Fibroblast of peridontal ligament (primary cell): ENCODE data around the gene CCDC74A.
"Not testable (repeated sequence)": the region's sequence is repeated elsewhere in the genome, so short reads cannot be mapped to it uniquely, and the experiment has no call there.

Experiments
- DNase-seq: peaks from one replicate; pipeline ENCODE4 v3.0.0-alpha.2; 2010; ENCODE audit errors: extremely low read depth

Gene CCDC74A

GRCh38 chr2:131529864-131530445 is 2.3 kb downstream of the CCDC74A start:
- DNase-seq = not testable (repeated sequence)

DNA sequence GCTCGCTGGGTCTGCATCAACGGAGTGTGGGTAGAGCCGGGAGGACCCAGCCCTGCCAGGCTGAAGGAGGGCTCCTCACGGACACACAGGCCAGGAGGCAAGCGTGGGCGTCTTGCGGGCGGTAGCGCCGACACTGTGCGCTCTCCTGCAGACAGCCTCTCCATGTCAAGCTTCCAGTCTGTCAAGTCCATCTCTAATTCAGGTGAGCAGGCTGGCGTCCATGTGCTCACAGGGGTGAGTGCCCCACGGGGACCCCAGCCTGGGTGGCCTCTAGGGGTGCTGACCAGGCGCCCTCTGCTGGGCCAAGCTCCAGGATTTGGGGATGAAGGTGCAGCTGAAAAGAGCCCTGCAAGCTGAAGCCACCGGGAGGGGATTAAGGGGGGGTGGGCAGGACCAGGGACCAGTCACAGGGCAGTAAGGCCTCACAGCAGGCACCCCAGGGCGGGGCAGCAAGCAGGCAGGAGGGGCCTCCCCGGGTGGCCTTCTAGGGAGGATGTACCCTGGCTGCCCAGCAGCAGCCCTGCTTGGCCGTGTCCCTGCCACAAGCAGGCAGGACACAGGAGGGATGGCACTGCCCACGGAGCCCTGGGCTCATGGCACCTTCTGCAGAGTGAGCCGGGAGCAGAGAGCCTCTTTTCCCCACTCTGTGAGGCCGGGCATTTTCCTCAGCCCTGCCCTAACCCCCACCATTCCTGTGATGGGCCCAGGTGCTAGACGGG is 3.1 kb downstream of the CCDC74A start:
- not testable (repeated sequence) for DNase-seq

- DNase-seq = not testable (repeated sequence)
These were observed 4.0 kb downstream of the CCDC74A start for GRCh38 chr2:131531547-131532185.

DNA sequence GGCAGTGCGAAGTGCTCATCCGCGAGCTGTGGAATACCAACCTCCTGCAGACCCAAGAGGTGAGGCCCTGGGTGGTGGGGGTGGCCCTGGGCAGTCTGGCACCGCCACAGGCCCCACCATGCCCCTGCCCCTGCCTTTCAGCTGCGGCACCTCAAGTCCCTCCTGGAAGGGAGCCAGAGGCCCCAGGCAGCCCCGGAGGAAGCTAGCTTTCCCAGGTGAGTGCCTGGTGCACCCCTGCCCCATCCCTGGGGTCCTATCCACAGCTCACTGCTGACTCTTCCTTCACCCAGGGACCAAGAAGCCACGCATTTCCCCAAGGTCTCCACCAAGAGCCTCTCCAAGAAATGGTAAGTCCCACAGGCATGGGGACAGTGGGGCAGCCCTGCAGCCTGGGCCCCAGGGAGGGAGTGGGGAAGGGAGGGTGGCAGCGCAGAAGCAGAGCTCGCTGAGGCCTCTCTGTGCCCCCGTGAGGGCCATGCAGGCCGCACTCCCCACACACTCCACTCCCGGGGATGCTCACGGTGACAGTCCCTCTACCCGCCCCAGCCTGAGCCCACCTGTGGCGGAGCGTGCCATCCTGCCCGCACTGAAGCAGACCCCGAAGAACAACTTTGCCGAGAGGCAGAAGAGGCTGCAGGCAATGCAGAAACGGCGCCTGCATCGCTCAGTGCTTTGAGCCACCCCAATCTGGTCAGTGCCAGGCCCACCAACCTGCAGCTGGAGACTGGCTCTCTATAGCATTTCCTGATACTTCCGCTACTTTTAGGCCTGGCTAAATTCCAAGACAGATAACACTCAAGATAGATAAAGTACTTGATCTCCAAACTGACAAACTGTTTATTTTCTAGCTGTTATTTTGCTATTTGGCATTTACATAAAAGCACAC is 5.3 kb downstream of the CCDC74A start:
- not testable (repeated sequence) for DNase-seq

DNA sequence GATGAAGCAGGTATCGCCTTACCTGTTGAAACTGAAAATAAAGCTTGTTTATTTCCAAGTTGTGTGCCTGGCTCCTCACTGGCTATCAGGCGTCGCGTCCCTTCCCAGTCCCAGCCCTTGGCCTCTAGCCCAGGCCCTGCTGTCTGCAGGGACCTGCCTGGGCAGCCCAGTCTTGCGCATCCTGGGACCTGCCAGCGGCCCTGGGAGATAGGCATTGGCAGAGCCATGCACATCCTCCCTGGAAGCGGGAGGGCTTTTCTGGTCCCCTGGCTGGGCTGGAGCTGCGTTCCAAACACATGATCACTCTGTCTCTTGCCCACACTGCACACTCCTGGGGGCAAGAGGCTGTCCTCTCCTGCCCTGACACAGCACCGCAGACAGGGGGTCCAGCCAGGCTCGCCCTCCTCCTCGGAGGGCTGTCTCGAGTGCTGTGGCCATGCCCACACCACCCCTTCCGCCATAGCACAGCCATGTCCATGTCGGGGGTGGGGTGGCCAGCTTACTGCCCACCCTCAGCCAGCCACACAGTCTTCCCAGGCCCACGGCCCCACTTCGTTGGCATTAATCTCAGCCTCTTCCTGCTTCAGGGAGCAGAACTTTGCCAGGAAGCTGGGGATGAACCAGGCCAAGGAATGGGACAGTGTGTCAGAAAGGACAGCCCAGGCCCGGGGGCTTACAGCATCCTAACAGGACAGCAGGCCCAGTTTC is 6.1 kb downstream of the CCDC74A start:
- not testable (repeated sequence) for DNase-seq

- not testable (repeated sequence) for DNase-seq
These were observed 6.6 kb downstream of the CCDC74A start for GRCh38 chr2:131534317-131534672.

- DNase-seq = not testable (repeated sequence)
These were observed 7.3 kb downstream of the CCDC74A start for GRCh38 chr2:131534965-131535364.

DNA sequence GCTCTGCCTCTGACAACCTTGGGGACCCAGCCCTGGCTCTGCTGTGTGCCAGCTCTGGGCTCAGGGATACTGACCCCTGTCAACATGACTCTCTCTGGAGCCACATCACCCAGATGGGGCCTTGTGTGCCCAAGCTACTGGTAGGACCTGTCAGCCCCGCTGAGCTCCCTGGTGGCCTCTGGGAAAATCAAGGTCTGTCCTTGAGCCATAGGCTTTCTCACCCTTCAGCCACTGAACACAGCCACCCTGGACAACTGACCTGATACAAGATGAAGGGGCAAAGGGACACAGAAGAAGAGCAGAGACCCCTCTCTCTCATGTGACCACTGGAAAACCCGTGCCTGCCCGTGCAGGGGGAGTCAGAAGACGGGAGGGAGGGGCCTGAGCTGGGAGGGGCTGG is 7.8 kb downstream of the CCDC74A start:
- no peak for DNase-seq

- DNase-seq = not testable (repeated sequence)
These were observed 8.5 kb downstream of the CCDC74A start for GRCh38 chr2:131535951-131536826.

DNA sequence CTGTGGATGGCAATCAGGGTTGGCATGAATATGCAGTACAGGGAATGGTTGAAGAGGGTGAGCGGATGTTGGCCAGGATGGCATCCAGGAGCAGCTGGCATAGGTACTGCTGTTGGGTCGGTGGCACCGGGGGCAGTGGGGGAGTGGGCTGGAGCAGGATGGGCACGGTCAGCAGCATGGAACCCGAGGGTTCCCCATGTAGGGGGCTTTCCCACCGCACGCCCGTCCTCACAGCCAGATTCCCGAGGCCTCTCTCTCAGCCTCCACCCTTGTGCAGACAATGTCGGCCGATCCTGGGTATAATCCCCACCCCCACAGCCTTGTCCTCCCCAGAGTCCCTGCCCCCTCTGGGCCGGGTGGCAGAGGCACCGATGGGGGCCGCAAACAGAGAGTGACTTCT is 9.2 kb downstream of the CCDC74A start:
- not testable (repeated sequence) for DNase-seq

DNA sequence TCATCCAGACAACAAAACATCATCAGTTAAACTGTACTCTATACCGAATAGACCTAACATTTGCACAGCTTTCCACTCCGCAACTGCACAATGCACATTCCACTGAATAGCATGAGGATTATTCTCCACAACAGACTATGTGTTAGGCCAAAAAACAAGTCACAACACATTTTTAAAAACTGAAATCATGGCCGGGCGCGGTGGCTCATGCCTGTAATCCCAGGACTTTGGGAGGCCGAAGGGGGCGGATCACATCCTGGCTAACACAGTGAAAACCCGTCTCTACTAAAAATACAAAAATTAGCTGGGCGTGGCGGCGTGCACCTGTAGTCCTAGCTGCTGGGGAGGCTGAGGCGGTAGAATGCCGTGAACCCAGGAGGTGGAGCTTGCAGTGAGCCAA is 11.2 kb downstream of the CCDC74A start:
- not testable (repeated sequence) for DNase-seq

- no peak for DNase-seq
These were observed 15.0 kb downstream of the CCDC74A start for GRCh38 chr2:131542438-131543384.

- DNase-seq = no peak
These were observed 15.8 kb downstream of the CCDC74A start for GRCh38 chr2:131543385-131543891.

DNA sequence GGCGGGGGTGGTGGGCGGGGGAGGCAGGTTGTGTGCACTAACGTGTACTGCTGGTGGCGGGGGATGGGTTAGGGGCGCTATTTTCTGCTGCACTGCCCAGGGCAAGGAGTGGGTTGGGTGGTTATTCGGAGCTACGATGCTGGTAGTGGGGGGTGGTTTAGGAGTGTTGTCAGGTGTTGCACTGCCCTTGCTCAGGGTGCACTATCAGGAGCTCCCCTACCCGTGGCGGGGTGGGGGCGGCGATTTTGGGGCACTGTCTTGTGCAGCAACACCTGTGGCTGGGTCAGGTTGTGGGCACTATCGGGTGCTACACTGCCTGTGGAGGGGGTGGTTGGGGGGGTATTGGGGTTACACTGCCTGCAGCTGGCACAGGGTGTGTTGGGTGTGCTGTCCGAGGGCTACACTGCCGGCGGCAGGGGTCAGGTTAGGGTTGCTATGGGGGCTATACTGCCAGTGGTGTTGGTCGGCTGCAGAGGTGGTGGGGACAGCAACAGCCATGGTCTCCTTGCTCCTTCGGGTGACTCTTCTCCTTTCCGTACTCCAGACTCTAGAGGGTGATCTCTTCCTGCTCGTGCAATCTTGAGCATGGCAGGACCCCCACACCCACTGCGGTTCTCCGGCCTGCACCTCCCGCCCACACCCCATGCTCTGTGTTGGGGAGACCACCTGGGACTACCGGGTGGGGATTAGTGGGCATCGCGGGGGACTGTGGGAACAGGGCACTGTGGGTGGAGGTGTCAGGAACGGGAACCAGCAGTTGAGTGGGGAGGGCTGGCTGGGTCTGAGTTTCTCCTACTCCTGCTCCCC is 16.5 kb downstream of the CCDC74A start:
- not testable (repeated sequence) for DNase-seq

GRCh38 chr2:131544813-131545165 is 17.1 kb downstream of the CCDC74A start:
- DNase-seq = not testable (repeated sequence)

DNA sequence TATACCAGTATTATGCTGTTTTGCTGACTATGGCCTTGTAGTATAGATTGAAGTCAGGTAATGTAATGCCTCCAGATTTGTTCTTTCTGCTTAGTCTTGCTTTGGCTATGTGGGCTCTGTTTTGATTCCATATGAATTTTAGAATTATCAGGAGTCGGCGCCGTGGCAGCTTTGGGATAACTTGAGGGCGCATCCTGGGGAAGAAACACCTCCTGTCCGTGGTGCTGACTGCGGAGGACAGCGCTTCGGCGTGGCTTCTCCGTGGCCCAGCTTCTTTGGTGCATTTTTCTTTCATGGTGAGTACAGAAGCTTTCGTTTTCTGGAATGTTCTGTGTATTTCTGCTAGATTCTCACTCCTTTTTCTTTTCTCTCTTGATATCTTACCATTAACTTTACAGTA is 25.2 kb downstream of the CCDC74A start:
- no peak for DNase-seq

GRCh38 chr2:131556998-131557397 is 29.3 kb downstream of the CCDC74A start:
- DNase-seq = no peak
